NCI-H2196 treated with DMSO at 0.1 percent for 48 hours (cell line): ENCODE results near the gene ST3GAL3.

Source experiments
- DNase-seq: peaks from one replicate; lab custom pipeline; 2025; ENCODE audit not compliant: unreplicated experiment; lab: John Stamatoyannopoulos, UW

Gene ST3GAL3

GRCh38 chr1:43958351-43959255 is 251.3 kb downstream of the ST3GAL3 start:
- DNase-seq = no peak

DNA sequence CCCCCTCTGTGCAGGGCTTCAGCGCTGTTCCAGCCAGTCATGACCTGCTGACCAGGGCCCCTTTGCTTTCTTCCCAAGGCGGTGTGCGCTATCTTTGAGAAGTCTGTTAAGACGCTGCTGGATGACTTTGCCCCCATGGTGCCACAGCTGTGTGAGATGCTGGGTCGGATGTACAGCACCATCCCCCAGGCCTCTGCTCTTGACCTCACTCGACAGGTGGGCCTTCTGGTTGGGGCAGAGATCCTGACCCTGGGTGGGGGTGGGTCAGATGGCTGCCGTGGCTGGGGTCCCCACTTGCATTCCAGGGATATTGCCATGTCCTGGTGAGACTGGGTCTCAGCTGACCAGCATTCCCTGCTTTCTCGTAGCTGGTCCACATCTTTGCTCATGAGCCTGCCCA is 253.5 kb downstream of the ST3GAL3 start:
- DNase-seq = no peak

DNA sequence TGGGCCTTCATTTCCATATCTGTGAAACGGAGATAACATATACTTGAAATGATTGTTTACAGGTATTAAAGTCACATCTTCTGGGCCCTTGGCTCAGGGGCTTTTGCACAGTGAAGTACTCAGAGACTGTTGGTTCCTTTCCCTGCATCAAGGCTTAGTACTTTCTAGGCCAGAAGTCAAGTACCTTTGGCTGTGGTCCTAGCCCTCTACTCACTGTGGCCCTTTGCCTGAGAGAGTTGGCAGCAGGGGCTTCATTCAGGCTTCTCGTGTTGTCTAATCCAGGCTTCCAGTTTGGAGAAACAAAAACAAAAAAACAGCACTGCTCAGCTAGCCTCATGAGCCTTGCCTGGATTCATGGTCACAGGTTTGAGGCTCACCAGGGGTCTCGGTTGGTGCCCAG is 254.4 kb downstream of the ST3GAL3 start:
- DNase-seq = no peak

GRCh38 chr1:43962324-43962723 is 255.0 kb downstream of the ST3GAL3 start:
- DNase-seq = no peak

DNA sequence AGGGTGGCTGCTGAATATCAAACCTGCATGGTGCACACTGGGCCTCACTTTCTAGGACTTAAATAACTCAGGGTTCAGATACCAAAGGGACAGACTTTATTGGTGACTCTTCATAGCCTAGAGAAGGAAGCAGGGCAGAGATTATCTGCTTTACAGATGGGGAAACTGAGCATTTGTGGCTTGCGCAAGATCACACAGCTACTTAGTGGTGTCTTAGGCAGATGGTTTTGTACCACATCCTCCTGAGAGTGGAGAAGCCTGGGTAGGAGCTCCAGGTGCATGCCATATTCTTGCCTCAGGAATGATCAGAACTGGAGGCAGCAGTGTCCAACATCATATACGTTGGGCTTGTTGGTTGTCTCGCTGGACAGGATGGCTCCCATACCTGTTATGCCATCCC is 255.7 kb downstream of the ST3GAL3 start:
- DNase-seq = no peak

DNA sequence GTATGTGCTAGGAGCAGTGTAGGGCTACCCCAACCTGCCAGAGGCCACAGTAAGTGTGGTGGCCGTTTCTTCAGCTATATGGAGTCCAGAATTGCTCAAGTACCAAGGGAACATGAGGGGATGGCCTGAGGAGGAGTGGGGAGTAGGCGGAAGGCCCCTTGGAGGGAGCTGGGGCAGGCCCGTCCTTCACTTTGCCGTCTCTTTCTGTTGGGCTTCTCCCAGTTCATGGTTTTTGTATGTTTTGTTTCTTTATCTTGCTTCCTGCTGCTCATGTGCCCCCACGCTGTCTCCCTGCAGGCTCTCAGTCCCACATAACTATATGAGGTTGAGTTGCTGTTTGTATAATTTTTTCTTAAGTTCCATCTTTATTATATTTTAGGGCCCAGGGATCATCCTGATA is 256.6 kb downstream of the ST3GAL3 start:
- no peak for DNase-seq

DNA sequence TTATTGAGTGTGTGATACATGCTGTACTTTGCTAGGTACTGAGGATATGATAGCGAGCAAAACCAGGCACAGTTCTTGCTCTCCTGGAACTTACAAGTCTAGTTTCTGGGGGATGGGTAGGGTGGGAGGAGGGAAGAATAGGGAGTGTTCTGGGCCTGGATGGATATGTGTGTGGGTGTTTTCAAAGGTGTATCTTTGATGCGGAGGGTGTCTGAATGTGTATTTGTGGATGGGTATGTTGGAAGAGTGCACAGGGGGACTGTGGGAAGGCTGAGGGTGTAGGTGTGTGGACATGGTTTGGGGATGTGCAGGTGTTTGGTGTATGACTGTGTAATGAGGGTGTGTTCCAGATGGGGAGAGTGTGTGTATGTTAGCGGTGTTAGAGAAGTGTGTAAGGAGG is 258.0 kb downstream of the ST3GAL3 start:
- DNase-seq = no peak

DNA sequence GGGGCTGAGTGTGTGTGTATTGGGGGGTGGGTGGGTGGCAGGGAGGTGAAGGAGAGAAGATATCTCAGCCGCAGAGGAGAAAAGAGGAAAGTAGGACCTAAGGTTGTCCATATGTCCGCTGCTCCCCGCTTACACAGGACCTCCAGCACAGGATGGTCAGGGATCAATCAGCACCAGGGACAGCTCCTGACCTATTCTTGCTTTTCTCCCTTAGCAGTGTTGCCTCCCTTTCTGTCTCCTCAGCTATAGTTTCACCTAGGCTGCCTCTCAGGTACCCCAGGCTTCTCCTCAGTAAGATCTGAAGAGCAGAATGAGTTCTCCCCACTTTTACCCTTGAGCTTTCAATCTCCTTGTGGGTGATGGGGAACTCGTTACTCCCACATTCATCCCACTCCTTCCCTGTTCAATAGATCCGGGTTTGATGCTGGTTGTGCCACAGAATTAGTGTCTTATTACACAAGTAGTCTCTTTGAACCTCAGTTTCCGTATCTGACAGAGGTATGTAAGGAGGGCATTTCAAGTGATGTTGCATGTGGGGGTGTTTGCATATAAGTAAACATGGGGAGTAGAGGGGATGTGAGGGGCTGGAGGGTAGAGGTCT is 261.1 kb downstream of the ST3GAL3 start:
- no peak for DNase-seq

DNA sequence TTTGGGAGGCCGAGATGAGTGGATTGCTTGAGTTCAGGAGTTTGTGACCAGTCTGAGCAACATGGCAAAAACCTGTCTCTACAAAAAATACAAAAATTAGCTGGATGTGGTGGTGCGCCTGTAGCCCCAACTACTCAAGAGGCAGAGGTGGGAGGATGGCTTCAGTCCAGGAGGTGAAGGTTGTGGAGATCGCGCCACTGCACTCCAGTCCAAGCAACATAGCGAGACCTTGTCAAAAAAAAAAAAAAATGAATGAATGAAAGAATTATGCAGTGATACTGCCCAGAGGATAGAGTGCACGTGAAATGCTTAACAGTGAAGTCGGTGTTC is 262.0 kb downstream of the ST3GAL3 start:
- no peak for DNase-seq

DNA sequence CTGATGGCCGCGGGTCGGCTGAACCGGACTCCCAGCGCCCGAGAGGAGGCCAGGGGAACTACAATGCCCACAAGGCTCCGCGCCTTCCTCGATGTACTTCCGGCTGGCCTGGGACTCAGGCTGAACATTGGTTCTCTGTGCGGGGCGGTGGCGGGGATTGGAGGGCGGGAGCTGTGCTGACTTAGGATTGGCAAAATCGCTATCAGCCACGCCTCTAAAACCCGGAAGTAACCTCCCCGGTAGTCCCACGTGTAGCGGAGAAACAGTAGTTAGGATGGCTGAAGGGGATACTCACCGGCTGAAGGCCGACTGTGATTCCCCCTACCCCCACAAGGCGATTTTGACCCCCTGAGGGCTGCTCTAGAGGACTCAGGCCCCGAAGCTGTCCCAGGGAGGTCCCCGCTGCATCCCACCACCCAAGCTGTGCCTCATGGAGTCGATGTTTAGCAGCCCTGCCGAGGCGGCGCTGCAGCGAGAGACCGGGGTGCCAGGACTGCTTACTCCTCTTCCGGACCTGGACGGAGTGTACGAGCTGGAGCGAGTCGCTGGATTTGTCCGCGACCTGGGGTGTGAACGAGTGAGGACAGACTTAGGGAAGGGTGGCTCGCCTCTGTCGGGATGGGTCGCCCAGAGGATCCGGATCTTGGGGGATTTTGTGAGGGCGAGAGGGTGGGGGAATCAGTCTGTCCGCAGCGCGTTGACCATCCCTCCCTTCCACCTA is 262.6 kb downstream of the ST3GAL3 start, which contains the start of gene DPH2:
TSS of gene DPH2 (plus strand) at position 265 of the 721 bp plus-strand sequence. CDS start at position 431, 166 bp downstream.
- DNase-seq = peak; percentile 93

- no peak for DNase-seq
Observed at GRCh38 chr1:43970502-43970901, 263.2 kb downstream of the ST3GAL3 start.

- DNase-seq = no peak
Observed at GRCh38 chr1:43970911-43971310, 263.6 kb downstream of the ST3GAL3 start.

DNA sequence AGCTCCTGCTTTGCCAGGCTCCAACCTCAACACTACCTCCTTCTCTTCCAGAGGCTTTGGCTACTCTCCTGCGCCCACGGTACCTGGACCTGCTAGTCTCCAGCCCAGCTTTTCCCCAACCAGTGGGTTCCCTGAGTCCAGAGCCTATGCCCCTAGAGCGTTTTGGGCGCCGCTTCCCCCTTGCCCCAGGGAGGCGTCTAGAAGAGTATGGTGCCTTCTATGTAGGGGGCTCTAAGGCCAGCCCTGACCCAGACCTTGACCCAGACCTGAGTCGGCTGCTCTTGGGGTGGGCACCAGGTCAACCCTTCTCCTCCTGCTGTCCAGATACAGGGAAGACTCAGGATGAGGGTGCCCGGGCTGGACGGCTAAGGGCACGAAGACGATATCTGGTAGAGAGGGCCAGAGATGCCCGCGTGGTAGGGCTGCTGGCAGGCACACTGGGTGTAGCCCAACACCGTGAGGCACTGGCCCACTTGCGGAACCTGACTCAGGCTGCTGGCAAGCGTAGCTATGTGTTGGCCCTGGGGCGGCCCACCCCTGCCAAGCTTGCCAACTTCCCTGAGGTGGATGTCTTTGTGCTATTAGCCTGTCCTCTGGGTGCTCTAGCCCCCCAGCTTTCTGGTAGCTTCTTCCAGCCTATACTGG is 264.1 kb downstream of the ST3GAL3 start:
- DNase-seq = no peak

DNA sequence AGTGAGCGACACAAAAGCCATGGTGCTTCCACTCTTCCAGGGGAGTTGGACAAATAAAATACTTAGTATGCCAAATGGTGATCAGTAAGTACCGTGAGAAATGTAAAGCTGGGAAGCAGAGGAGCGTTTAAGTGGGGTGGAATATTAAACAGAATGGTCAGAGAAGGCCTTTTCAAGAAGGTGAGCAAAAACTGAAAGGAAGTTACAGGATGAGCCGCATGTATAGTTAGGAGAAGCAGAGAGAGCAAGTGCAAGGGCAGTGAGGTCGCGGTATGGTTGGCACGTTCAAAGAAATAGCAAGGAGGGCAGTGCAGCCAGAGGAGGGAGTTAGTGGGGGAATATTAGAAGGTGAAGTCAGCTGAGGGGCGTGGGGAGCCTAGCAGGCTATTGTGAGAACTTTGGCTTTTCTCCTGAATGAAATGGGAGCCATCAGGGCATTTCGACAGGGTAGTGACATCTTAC is 266.7 kb downstream of the ST3GAL3 start:
- no peak for DNase-seq

DNA sequence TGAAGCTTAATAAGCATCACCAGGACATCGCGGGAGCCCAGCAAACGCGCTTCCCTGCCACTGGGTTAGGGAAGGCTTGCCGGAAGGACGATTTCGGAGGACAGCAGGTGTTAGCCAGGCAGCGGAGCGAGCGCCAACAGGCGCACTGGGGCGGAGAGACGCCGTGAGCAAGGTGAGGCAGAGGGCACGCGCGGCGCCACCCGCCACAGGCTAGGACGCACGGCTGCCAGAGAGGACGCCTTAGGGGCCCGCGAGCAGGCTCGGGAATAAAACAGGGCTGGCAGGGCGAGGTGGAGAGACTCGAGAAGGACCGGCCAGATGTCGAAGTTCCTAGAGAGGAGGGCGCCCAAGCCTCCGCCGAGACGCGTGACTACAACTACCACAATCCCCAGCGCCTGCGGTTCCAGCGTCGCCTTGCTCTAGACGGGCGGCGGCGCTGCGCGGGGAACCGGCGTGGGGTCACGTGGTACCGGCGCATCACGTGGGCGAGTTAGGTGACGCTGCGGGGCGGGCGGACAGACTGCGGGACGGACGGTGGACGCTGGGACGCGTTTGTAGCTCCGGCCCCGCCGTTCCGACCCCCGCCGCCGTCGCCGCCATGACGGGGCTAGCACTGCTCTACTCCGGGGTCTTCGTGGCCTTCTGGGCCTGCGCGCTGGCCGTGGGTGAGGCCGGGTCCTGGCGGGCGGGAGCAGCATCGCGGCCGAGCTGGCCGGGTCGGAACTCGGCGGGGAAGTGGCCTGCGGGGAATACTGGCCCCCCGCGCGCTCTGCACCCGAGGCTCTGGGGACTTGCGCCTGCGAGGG is 267.3 kb downstream of the ST3GAL3 start, which contains the start of gene ATP6V0B:
TSS of gene ATP6V0B (plus strand) at position 518 of the 806 bp plus-strand sequence. CDS start at position 599, 81 bp downstream.
- peak; percentile 91 for DNase-seq

DNA sequence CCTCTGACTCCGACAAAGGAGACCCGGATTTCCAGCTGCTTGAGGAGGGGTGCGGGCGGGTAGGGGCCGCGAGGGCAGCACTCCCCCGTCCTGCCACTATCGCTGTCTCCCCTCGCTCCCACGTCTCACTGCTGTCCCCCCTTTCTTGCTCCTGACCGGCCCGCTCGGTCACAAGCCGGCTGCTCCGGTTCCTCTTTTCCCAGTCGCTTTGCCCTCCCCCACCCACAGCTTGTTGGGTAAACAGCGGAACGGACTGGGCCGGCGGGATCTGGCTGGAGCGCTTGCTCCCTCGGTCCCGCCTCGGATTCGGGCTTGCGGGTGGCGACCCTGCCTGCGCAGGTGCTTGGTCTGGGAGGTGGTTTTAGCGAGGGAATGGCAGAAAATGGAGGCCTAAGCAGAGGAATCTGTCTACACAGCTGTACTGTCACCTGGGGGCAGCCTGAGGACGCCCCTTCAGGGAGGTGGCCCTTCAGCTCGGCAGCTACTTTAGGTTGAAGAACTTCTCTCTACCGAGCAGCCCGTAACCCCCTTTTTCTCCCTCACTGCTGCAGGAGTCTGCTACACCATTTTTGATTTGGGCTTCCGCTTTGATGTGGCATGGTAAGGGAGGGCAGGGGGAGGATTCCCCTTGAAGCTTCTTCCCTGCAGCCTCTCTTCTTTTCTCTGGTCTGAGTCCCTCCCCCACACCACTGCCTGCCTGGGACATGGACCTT is 268.1 kb downstream of the ST3GAL3 start:
- DNase-seq = no peak

- DNase-seq = no peak
Observed at GRCh38 chr1:43976045-43976444, 268.7 kb downstream of the ST3GAL3 start.

DNA sequence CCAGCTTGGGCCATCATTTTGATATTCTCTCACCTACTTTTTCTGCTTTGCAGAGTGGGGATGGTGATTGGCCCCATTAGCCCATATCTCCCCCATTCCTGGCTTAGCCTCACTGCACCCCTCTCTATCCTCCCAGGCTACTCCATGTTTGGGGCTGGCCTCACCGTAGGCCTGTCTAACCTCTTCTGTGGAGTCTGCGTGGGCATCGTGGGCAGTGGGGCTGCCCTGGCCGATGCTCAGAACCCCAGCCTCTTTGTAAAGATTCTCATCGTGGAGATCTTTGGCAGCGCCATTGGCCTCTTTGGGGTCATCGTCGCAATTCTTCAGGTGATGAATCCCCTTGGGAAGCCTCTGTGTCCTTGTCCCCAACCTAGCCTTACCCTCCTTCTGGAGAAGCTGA is 269.6 kb downstream of the ST3GAL3 start:
- no peak for DNase-seq

- no peak for DNase-seq
Observed at GRCh38 chr1:43977376-43978263, 270.3 kb downstream of the ST3GAL3 start.
